ENCODE results near the gene CDC14B.

CDC14B gene

GRCh38 chr9:96607971-96608370, 11.7 kb downstream of the CDC14B start:
- DNase-seq (ENCODE audit: low read depth), result no peak
- no peak overlapping the region for H3K4me3 ChIP-seq (replicated peaks; ENCODE audit: low read depth, low read length)
- TF ChIP-seq CTCF (IDR thresholded peaks at IDR 0.05; ENCODE audit: low read length, missing control alignments), result no peak

GRCh38 chr9:96605328-96605727, 14.3 kb downstream of the CDC14B start:
- no peak for DNase-seq (ENCODE audit: low read depth)
- no peak for TF ChIP-seq CTCF (IDR thresholded peaks at IDR 0.05; ENCODE audit: low read length, missing control alignments)

GRCh38 chr9:96604004-96604319, 15.7 kb downstream of the CDC14B start:
- no peak for TF ChIP-seq CTCF (IDR thresholded peaks at IDR 0.05; ENCODE audit: low read length, missing control alignments)
- DNase-seq (ENCODE audit: low read depth), result no peak
- H3K4me3 ChIP-seq (replicated peaks; ENCODE audit: low read depth, low read length), result no peak overlapping the region

More at GRCh38 chr9:96605328-96605727, 14.3 kb downstream of the CDC14B start:
- no peak overlapping the region for H3K4me3 ChIP-seq (replicated peaks; ENCODE audit: low read depth, low read length)

- no peak overlapping the region for H3K4me3 ChIP-seq (replicated peaks; ENCODE audit: low read depth, low read length)
- DNase-seq (ENCODE audit: low read depth), result no peak
- no peak for TF ChIP-seq CTCF (IDR thresholded peaks at IDR 0.05; ENCODE audit: low read length, missing control alignments)
Measured at GRCh38 chr9:96603305-96604003, 16.2 kb downstream of the CDC14B start.

- TF ChIP-seq CTCF (IDR thresholded peaks at IDR 0.05; ENCODE audit: low read length, missing control alignments), result no peak
- H3K4me3 ChIP-seq (replicated peaks; ENCODE audit: low read depth, low read length), result no peak overlapping the region
- peak; percentile 59 for DNase-seq (ENCODE audit: low read depth)
Measured at GRCh38 chr9:96599298-96599697, 20.3 kb downstream of the CDC14B start.

- H3K4me3 ChIP-seq (replicated peaks; ENCODE audit: low read depth, low read length), result no peak overlapping the region
- TF ChIP-seq CTCF (IDR thresholded peaks at IDR 0.05; ENCODE audit: low read length, missing control alignments), result no peak
- DNase-seq (ENCODE audit: low read depth), result no peak
Measured at GRCh38 chr9:96596601-96597111, 23.0 kb downstream of the CDC14B start.

Data from fibroblast of pulmonary artery (primary cell).